ACC112 (cell line): ENCODE results near the gene THRA.

Experiments used
- H2AFZ ChIP-seq: fragments of 200-600 bp; sonication (generic); one replicate; pipeline ENCODE4 v1.6.0; 2017; ENCODE audit warnings: antibody characterized with exemption, low read length; ENCODE audit not compliant: unreplicated experiment
- H3K27ac ChIP-seq: fragments of 200-600 bp; sonication (generic); 2 replicates; pipeline ENCODE4 v1.5.1; 2014; ENCODE audit warnings: low read depth, mild to moderate bottlenecking, antibody characterized with exemption, low read length, moderate library complexity
- H3K27me3 ChIP-seq: fragments of 200-600 bp; sonication (generic); 2 replicates; pipeline ENCODE4 v1.6.1; 2014; ENCODE audit warnings: mild to moderate bottlenecking, antibody characterized with exemption, low read length, moderate library complexity, mixed read lengths; ENCODE audit not compliant: insufficient read depth
- H3K36me3 ChIP-seq: fragments of 200-600 bp; sonication (generic); 2 replicates; pipeline ENCODE4 v1.6.1; 2016; ENCODE audit warnings: mild to moderate bottlenecking, antibody characterized with exemption, low read length, moderate library complexity, mixed read lengths; ENCODE audit not compliant: insufficient read depth
- H3K4me1 ChIP-seq: fragments of 200-600 bp; sonication (generic); one replicate; pipeline ENCODE4 v1.6.1; 2016; ENCODE audit warnings: low read length, mixed read lengths; ENCODE audit not compliant: insufficient read depth, unreplicated experiment, control insufficient read depth
- H3K4me3 ChIP-seq: fragments of 200-600 bp; sonication (generic); 2 replicates; pipeline ENCODE4 v1.5.1; 2014; ENCODE audit warnings: mild to moderate bottlenecking, low read depth, low read length
- H3K79me2 ChIP-seq: fragments of 200-600 bp; sonication (generic); one replicate; pipeline ENCODE4 v1.6.0; 2016; ENCODE audit warnings: low read length; ENCODE audit not compliant: control insufficient read depth, unreplicated experiment, insufficient read depth

THRA gene

DNA sequence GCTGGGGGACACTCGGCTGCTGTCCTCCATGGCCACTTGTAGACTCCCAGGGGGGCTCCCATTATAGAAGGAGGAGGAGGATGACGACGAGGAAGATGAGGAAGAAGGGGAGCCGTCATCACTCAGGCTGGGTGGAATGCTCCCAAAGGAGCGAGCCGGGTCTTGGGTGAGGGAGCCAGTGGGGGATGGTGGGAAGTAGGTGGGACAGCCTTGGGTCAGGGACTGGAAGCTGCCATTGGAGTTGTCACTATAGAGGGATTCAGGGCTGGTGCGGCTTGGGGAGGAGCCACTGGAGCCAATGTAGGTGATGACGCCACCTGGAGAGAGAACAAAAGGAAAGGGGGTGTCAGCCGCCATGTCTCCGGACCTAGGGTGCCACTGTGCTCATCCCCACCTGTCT lies 34.3 kb downstream of the THRA start:
- no peaks in the 10 kb centered on the region for H3K27me3 ChIP-seq
- H3K27ac ChIP-seq, result no peak overlapping the region
- H3K36me3 ChIP-seq, result peaks cover 8% of the 10 kb centered on the region; the same call in 1 of the 2 replicates
- peaks cover 11% of the 10 kb centered on the region for H3K79me2 ChIP-seq
- H3K4me1 ChIP-seq, result peaks cover 30% of the 10 kb centered on the region
- H3K4me3 ChIP-seq, result no peak overlapping the region
- no peak overlapping the region for H2AFZ ChIP-seq

GRCh38 chr17:40097931-40098845 lies 35.4 kb downstream of the THRA start:
- no peaks in the 10 kb centered on the region for H3K27me3 ChIP-seq
- peak overlapping the region; percentile 71 for H3K4me3 ChIP-seq
- peak overlapping the region; percentile 92 for H3K27ac ChIP-seq
- peaks cover 8% of the 10 kb centered on the region; the same call in 1 of the 2 replicates for H3K36me3 ChIP-seq
- H2AFZ ChIP-seq, result no peak overlapping the region
- peaks cover 11% of the 10 kb centered on the region for H3K79me2 ChIP-seq
- peaks cover 35% of the 10 kb centered on the region for H3K4me1 ChIP-seq

DNA sequence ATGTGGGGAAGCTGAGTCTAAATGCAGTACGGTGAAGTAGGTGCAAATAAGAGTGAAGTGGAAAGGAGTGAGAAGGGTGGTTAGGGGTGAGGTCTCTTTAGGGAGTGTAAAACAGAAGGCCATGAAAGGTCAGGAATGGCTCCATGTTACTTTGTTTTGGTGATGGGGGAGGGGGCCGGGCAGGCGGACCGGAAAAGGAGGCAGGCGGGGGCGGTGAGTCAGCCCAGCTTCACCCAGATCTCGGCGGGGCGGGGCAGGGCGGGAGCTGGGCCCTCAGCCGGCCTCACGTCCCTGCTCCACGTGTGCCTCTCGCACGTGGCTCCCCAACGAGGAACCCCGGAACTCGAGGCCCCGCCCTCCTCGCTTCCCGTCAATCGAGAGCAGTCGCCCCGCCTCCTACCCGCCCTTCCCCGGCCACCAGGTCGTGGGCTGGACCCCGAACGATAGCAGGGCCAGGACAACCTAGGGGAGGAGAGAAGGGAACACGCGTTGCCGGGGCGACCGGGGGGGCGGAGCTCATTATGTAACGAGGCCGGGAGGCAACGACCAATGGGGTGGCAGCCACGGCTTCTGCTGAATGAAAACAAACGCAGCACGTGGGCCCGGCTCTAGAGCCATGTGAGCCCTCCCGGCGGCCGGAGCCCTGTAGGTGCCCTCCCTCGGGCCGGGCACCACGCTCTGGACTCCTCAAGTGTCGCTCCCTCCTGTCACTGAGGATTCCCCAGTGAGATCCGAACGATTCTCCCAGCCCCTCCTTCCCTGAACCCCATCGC lies 36.3 kb downstream of the THRA start:
- no peak overlapping the region for H2AFZ ChIP-seq
- H3K4me3 ChIP-seq, result peak overlapping the region; percentile 93
- H3K36me3 ChIP-seq, result peaks cover 8% of the 10 kb centered on the region; the same call in 1 of the 2 replicates
- H3K27me3 ChIP-seq, result no peaks in the 10 kb centered on the region
- H3K4me1 ChIP-seq, result peaks cover 41% of the 10 kb centered on the region
- peak overlapping the region; percentile 92 for H3K27ac ChIP-seq
- peaks cover 11% of the 10 kb centered on the region for H3K79me2 ChIP-seq

GRCh38 chr17:40099619-40100418 lies 37.1 kb downstream of the THRA start:
- Histone ChIP-seq H3K27me3 (no peaks in the 10 kb centered on the region), H3K36me3 (peaks cover 8% of the 10 kb centered on the region; the same call in 1 of the 2 replicates), H3K79me2 (peaks cover 11% of the 10 kb centered on the region), H3K4me3 (peak overlapping the region; percentile 93), H2AFZ (no peak overlapping the region), H3K4me1 (peaks cover 41% of the 10 kb centered on the region), H3K27ac (peak overlapping the region; percentile 80)

DNA sequence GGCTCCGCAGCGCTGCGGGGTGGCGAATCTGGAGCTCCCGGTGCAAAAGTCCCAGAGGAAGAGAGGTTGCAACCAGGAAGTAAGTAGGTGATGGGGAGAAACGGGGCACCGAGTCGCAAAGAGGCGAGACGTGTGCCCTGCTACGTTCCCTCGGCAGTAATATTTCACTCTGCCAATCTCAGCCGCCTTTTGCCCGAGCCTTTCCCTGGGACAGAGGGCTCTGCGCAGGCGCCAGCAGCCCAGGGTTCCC lies 37.6 kb downstream of the THRA start, which contains the start of gene NR1D1:
TSS of gene NR1D1 (minus strand) at position 171 of the 250 bp plus-strand sequence. CDS start 495 bp downstream, outside the sequence.
- H3K27ac ChIP-seq, result peak within 1 kb of the TSS; percentile 89

GRCh38 chr17:40100669-40101366 lies 38.1 kb downstream of the THRA start:
- Histone ChIP-seq H3K4me1 (peaks cover 41% of the 10 kb centered on the region), H2AFZ (peak overlapping the region; percentile 26), H3K27me3 (no peaks in the 10 kb centered on the region), H3K36me3 (peaks cover 4% of the 10 kb centered on the region; the same call in 1 of the 2 replicates), H3K79me2 (peaks cover 11% of the 10 kb centered on the region), H3K4me3 (peak overlapping the region; percentile 93), H3K27ac (peak overlapping the region; percentile 89)

More for the DNA sequence above, 37.6 kb downstream of the THRA start, which contains the start of gene NR1D1:
- peaks cover 8% of the 10 kb centered on the region; the same call in 1 of the 2 replicates for H3K36me3 ChIP-seq
- H2AFZ ChIP-seq, result peak within 1 kb of the TSS; percentile 26
- H3K27me3 ChIP-seq, result no peaks in the 10 kb centered on the region
- H3K79me2 ChIP-seq, result peaks cover 11% of the 10 kb centered on the region
- peak within 1 kb of the TSS; percentile 93 for H3K4me3 ChIP-seq
- peaks cover 41% of the 10 kb centered on the region for H3K4me1 ChIP-seq

DNA sequence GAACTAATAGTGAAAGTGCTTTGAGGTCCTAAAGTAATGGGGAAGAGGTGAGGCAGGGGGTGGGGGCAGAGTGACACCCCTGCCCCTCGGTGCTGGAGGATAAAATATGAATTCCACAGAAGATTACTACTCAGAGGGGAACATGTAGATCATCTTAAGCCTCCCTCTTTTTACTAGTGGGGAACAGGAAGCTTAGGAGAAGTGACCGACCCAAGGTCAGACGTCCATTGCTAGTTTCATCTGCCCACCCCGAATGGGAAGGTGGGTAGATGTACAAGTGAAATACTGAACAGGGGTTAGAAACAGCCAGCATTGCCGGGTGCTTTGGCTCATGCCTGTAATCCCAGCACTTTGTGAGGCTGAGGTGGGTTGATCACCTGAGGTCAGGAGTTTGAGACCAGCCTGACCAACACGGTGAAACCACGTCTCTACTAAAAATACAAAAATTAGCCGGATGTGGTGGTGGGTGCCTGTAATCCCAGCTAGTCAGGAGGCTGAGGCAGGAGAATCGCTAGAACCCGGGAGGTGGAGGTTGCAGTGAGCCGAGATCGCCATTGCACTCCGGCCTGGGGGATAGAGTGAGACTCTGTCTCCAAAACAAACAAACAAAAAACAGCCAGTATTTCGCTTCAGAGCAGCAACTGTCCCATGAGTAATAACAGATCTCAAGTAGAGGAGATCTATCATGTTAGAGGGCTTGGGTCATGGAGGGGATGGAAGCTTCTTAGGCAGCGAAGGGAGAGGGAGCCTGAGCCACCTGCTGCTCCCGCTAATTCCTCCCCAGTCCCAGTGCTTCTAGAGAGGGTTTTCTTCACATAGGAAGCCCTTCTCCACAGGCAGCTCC lies 38.8 kb downstream of the THRA start:
- no peak overlapping the region for H2AFZ ChIP-seq
- peaks cover 11% of the 10 kb centered on the region for H3K79me2 ChIP-seq
- peak overlapping the region; percentile 93 for H3K4me3 ChIP-seq
- peaks cover under 1% of the 10 kb centered on the region; the same call in 1 of the 2 replicates for H3K36me3 ChIP-seq
- no peaks in the 10 kb centered on the region for H3K27me3 ChIP-seq
- H3K27ac ChIP-seq, result peak overlapping the region; percentile 89
- peaks cover 37% of the 10 kb centered on the region for H3K4me1 ChIP-seq

DNA sequence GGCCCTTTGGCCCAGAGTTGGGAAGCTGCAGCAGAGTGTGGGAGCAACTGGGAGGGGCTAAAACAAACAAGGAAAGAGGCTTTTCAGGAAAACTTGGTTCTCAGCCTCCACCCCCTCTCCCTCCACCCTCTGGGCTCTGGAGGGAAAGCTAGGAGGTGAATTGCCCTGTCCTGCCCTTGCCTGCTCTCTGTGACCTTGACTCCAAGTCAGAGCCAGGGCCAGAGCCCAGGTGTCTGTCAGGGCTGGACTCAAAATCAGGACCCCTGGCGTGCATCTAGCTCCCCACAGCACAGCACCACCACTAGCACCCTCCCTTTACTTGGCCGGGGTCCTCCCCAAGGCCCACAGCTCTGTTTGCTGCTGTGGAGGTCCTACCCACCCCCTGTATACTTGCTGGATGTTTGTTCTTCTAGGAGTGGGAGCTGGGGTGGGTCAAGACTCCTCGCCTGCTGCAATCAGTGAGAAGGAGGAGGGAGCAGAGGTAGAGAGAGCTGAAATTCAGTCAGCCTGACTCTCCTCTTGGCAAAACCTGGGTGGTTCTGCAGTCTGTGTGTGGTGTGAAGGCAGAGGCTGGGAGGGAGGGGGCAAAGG lies 40.4 kb downstream of the THRA start:
- Histone ChIP-seq H3K79me2 (peaks cover 8% of the 10 kb centered on the region), H3K4me1 (peaks cover 36% of the 10 kb centered on the region), H2AFZ (no peak overlapping the region), H3K36me3 (no peaks in the 10 kb centered on the region), H3K4me3 (no peak overlapping the region), H3K27me3 (no peaks in the 10 kb centered on the region), H3K27ac (no peak overlapping the region)

GRCh38 chr17:40103688-40104087 lies 40.9 kb downstream of the THRA start:
- Histone ChIP-seq H3K4me1 (peaks cover 35% of the 10 kb centered on the region), H3K4me3 (no peak overlapping the region), H3K36me3 (no peaks in the 10 kb centered on the region), H3K27ac (no peak overlapping the region), H3K27me3 (no peaks in the 10 kb centered on the region), H3K79me2 (peaks cover 8% of the 10 kb centered on the region), H2AFZ (no peak overlapping the region)
